Breast epithelium (tissue), 3 donors: ENCODE measurements around the gene TANGO6.

Experiments
- CTCF ChIP-seq, 3 donors: fragments of 450-650 bp; IDR thresholded peaks; one replicate each; pipeline ENCODE4 v1.5.1; 2016 to 2017; ENCODE audit warnings: antibody characterized with exemption in 3 of 3, mild to moderate bottlenecking in 3 of 3, moderate library complexity in 3 of 3
- POLR2A ChIP-seq: fragments of 450-650 bp; IDR thresholded peaks from one replicate; pipeline ENCODE4 v1.6.1; 2016; ENCODE audit warnings: antibody characterized with exemption, mild to moderate bottlenecking, moderate library complexity
- POLR2AphosphoS5 ChIP-seq, 3 donors: sonication (generic); formaldehyde crosslinking; IDR thresholded peaks; one replicate each; pipeline ENCODE4 v1.6.1; 2017; ENCODE audit warnings: antibody characterized with exemption in 3 of 3

- TF ChIP-seq CTCF (IDR thresholded peaks at IDR 0.05) (no peak), POLR2A (no peak), POLR2AphosphoS5 (IDR thresholded peaks at IDR 0.05) (no peak)
Measured at GRCh38 chr16:68997564-68997963, 154.2 kb downstream of the TANGO6 start.
